Kidney glomerular epithelial cell (primary cell): ENCODE measurements around the gene LINC00632.

Source experiments
- DNase-seq: peaks from one replicate; lab custom pipeline; 2025; lab: John Stamatoyannopoulos, UW

Gene LINC00632

GRCh38 chrX:140765043-140765784 lies 55.7 kb downstream of the LINC00632 start:
- no peak for DNase-seq

- DNase-seq, result peak; percentile 0
These were observed 56.6 kb downstream of the LINC00632 start for GRCh38 chrX:140766024-140766611.

- DNase-seq, result no peak
These were observed 58.1 kb downstream of the LINC00632 start for GRCh38 chrX:140767646-140768045.

- no peak for DNase-seq
These were observed 65.7 kb downstream of the LINC00632 start for GRCh38 chrX:140775211-140775610.

- DNase-seq, result no peak
These were observed 66.8 kb downstream of the LINC00632 start for GRCh38 chrX:140776320-140776719.

- no peak for DNase-seq
These were observed 85.1 kb downstream of the LINC00632 start for GRCh38 chrX:140794642-140795041.

- DNase-seq, result no peak
These were observed 89.7 kb downstream of the LINC00632 start for GRCh38 chrX:140799216-140799615.

- DNase-seq, result no peak
These were observed 94.7 kb downstream of the LINC00632 start for GRCh38 chrX:140804292-140804691.

- DNase-seq, result no peak
These were observed 106.3 kb downstream of the LINC00632 start for GRCh38 chrX:140815868-140816267.

- DNase-seq, result no peak
These were observed 108.4 kb downstream of the LINC00632 start for GRCh38 chrX:140817943-140818342.

- DNase-seq, result no peak
These were observed 111.7 kb downstream of the LINC00632 start for GRCh38 chrX:140821280-140821679.

- DNase-seq, result no peak
These were observed 112.6 kb downstream of the LINC00632 start for GRCh38 chrX:140822184-140822583.

- DNase-seq, result no peak
These were observed 113.3 kb downstream of the LINC00632 start for GRCh38 chrX:140822861-140823260.

GRCh38 chrX:140836874-140837273 lies 127.3 kb downstream of the LINC00632 start:
- no peak for DNase-seq
